ENCODE measurements around the gene NEK6.
"Not testable (repeated sequence)": the region's sequence is repeated elsewhere in the genome, so short reads cannot be mapped to it uniquely, and the experiment has no call there.

Gene NEK6

GRCh38 chr9:124231095-124231737 lies 26.5 kb upstream of the NEK6 start:
- DNase-seq, result no peak

- DNase-seq, result peak; percentile 44
Observed at GRCh38 chr9:124238546-124239140, 19.1 kb upstream of the NEK6 start.

GRCh38 chr9:124239249-124240073 lies 18.3 kb upstream of the NEK6 start:
- no peak for DNase-seq

GRCh38 chr9:124242331-124243194 lies 15.2 kb upstream of the NEK6 start:
- no peak for DNase-seq

- DNase-seq, result not testable (repeated sequence)
Observed at GRCh38 chr9:124247393-124247792, 10.4 kb upstream of the NEK6 start.

GRCh38 chr9:124248066-124248465 lies 9.7 kb upstream of the NEK6 start:
- DNase-seq, result no peak

GRCh38 chr9:124248960-124249359 lies 8.8 kb upstream of the NEK6 start:
- DNase-seq, result no peak

- DNase-seq, result no peak
Observed at GRCh38 chr9:124251204-124251603, 6.5 kb upstream of the NEK6 start.

- no peak for DNase-seq
Observed at GRCh38 chr9:124251605-124252378, 6.0 kb upstream of the NEK6 start.

GRCh38 chr9:124252878-124253277 lies 4.9 kb upstream of the NEK6 start:
- DNase-seq, result not testable (repeated sequence)

- DNase-seq, result no peak
Observed at GRCh38 chr9:124254261-124254682, 3.5 kb upstream of the NEK6 start.

- no peak for DNase-seq
Observed at GRCh38 chr9:124255222-124255621, 2.5 kb upstream of the NEK6 start.

- no peak for DNase-seq
Observed at GRCh38 chr9:124256517-124257069, 1.2 kb upstream of the NEK6 start.

- DNase-seq, result no peak
Observed at GRCh38 chr9:124257070-124257843, 492 bp upstream of the NEK6 start.

GRCh38 chr9:124258607-124259157 lies 933 bp downstream of the NEK6 start:
- no peak for DNase-seq

- no peak for DNase-seq
Observed at GRCh38 chr9:124259158-124259808, 1.5 kb downstream of the NEK6 start.

GRCh38 chr9:124260769-124261603 lies 3.2 kb downstream of the NEK6 start:
- DNase-seq, result no peak

- no peak for DNase-seq
Observed at GRCh38 chr9:124261736-124262648, 4.2 kb downstream of the NEK6 start.

Data from CD4-positive, alpha-beta T cell treated with Interleukin-17A for 1 hour (primary cell).